NCI-H2081 (cell line): Measurements from ENCODE around the gene TLR6.
"Not testable (repeated sequence)": the region's sequence is repeated elsewhere in the genome, so short reads cannot be mapped to it uniquely, and the experiment has no call there.

Experiments
- DNase-seq, 2 experiments: peaks; one replicate each; lab custom pipeline; 2025; lab: John Stamatoyannopoulos, UW

Gene TLR6

DNA sequence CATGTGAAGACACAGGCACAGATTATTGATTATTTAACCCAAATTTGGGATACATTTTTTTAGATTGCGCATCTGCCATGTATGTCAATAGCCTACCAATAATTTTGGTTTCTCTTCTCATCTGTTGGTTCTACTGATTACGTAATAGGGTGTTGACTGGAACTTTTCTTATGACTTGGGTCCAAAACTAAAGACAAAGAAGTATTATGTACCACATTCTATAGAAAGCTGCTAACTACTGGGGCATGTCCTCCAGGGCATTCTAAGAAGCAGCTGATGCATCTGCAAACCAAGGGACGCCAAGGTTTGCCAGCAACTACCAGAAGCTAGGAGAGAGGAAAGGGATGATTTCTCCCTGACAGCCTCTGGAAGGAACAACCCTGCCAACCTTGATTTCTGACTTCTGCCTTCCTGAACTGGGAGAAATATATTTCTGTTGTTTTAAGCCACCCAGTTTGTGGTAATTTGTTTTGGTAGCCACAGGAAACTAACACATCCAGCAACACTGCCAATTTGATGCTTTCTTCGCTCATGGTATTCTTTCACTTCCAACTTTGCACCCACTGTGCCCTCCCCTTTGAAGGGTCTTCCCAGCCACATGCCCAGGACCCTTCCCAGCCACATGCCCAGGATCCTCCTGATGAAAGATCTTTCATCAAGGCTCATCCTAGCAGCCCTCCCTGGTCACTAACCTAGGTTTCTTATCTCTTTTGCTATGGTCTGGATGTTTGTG lies 36.1 kb downstream of the TLR6 start:
- DNase-seq, result no peak

DNA sequence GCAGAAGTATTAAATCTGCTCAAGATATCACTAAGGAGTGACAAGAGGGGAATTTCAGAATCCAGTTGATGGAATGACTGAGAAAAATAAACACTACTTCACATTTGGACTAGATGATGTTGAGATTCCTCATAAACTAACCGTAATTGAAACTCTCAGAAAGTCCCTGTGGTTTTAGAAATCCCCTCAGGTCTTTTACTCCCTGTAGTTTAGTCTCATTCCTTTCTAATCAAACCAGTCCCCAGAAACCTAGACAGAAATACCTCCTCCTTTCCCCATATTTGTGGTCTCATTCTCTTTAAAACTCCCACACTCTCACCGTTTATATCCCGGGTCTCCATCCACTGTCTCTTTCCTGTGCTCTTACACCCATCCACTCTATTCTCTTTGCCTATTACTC lies 37.0 kb downstream of the TLR6 start:
- DNase-seq, result no peak

DNA sequence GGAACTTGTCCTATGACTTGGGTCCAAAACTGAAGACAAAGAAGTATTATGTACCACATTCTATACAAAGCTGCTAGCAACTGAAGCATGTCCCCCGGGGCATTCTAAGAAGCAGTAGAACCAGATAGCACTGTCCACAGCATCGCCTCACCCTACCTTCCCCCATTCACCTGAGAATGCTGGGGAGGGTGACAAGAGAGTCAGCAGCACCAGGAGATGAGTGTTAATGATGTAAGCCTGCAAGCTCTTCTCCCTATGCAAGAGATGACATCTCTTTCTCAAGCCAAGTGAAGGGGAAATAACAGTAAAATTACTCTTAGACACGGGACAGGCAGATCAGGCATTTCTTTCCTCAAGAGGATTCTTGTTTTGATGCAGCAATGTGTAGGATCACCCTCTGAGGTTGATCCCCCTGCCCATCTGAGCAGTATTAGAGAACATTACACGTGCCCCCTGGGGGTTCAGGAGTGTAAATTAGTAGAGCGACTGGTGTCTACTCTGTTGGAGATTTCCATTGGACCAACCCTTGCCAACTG lies 38.1 kb downstream of the TLR6 start:
- no peak for DNase-seq

DNA sequence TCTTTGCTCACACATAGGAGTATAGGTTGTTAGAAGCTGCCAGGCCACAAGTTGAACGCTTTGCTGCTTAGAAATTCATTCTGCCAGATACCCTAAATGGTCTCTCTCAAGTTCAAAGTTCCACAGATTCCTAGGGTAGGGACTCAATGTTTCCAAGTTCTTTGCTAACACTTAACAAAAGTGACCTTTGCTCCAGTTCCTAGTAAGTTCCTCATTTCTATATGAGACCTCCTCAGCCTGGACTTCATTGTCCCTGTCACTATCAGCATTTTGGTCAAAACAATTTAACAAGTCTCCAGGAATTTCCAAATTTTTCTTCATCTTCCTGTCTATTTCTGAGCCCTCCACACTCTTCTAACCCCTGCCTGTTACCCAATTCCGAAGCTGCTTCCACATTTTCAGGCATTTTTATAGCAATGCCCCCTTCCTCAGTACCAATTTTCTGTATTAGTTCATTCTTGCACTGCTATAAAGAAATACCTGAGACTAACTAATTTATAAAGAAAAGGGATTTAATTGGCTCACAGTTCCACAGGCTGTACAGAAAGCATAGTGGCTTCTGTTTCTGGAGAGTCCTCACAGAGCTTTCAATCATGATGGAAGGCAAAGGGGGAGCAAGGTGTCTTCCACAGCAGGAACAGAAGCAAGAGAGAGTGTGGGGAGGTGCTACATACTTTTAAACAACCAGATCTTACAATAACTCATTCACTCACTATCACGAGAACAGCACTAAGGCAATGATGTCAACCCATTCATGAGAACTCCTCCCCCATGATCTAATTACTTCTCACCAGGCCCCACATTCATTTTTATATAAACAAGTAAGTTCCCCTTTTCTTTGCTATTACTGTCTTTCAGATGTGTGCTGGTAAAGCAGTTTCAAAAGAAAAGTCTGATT lies 40.5 kb downstream of the TLR6 start:
- no peak for DNase-seq

DNA sequence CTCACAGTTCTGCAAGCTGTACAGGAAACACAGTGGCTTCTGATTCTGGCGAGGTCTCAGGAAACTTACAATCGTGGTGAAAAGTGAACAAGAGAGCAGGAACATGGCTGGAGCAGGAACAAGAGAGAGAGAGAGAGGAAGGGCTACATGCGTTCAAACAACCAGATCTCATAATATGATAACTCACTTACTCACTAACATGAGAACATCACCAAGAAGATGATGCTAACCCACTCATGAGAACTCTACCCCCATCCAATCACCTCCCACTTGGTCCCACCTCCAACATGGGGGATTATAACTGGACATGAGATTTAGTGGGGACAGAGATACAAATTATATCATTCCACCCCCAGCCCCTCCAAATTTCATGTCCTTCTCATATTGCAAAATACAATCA lies 42.2 kb downstream of the TLR6 start:
- no peak for DNase-seq

DNA sequence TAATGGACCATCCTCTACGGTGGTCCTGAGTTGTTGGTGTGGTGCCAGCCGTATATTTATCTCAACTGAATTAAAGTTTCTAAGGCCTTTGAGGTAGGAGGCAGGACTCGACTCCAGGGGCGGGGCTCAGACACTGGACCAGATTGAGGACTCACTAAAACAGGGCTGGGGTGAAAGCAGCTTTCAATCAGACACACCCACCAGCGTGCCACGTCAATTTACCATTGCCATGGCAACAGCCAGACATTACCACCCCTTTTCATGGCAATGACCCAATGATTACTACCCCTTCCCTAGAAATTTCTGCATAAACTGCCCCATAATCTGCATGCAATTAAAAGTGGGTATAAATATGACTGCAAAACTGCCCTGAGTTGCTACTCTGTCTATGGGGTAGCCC lies 45.3 kb downstream of the TLR6 start:
- DNase-seq, result no peak

DNA sequence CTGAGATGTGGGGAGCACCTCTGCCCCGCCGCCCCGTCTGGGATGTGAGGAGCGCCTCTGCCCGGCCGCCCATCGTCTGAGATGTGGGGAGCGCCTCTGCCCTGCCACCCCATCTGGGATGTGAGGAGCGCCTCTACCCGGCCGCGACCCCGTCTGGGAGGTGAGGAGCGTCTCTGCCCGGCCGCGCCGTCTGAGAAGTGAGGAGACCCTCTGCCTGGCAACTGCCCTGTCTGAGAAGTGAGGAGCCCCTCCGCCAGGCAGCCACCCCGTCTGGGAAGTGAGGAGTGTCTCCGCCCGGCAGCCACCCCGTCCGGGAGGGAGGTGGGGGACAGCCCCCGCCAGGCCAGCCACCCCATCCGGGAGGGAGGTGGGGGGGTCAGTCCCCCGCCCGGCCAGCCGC lies 49.2 kb downstream of the TLR6 start:
- not testable (repeated sequence) for DNase-seq

DNA sequence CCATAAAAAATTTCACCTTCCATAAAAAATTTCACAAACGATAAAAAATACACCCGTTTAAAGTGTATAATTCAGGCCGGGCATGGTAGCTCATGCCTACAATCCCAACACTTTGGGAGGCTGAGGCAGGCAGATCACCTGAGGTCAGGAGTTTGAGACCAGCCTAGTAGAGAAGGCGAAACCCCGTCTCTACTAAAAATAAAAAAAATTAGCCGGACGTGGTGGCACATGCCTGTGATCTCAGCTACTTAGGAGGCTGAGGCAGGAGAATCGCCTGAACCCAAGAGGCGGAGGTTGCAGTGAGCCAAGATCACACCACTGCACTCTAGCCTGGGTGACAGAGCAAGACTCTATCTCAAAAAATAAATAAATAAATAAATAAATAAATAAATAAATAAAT lies 50.4 kb downstream of the TLR6 start:
- DNase-seq, result not testable (repeated sequence)

DNA sequence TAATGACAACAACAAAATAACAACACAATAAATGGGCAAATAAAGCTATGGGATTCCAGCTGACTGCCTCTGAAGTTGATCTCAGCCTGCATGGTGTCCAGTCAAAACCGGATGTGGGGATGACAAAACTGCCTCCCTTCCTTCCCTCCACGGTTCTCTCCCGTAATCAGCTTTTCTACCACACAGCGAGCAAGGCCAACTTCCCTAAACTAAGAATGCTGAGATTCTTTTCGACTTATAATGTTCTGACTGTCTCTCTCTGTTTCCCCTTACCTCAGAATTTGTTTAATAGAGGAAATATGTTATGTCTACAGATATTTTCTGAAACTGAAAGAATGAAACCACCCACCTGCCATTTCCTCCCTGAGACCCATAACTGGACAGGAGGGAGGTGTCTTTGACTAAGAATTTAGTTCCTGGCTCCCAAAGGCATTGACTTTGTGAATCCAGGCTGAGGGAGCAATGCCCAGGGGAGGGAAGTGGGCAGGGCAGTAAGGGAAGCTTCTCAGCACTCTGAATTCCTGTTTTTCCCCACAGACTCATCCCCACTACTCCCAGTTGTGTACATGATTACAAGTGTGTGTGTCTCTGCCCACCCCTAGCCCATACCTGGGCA lies 51.0 kb downstream of the TLR6 start:
- no peak for DNase-seq

DNA sequence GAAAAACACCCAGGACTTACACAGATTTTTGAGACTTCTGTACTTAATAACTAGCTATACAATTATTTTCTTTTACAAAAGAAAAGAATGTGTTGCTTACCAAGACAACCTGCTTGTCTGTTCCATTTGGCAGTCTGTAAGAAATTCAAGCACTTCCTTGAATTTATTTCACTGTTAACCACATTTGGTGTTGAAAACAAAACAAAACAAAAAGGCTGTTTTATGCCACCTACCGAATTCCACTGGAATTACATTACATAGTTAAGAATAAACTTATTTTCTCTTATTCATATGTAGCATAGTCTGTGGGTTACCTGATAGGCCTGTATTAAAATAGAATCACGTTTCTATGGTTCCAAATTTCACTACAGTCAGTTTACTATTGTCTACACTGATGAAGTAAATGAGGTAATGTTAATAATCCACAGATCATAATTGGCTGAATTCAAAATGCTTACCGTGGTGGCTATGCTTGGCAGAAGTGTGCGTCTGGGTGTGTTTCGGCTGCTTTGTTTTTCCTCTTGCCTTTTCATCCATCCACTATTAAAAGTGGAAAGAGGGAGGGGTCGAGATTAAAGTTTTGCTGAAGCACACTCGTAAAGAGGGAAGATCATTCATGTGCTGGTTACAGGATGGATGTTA lies 51.8 kb downstream of the TLR6 start, which contains the start of gene TLR1:
Gene TLR1, minus strand, starts transcription at position 138 of the 642 bp plus-strand sequence. CDS start 5,960 bp downstream, outside the sequence.
- peak in 1 of 2 experiments; percentile 33 for DNase-seq

DNA sequence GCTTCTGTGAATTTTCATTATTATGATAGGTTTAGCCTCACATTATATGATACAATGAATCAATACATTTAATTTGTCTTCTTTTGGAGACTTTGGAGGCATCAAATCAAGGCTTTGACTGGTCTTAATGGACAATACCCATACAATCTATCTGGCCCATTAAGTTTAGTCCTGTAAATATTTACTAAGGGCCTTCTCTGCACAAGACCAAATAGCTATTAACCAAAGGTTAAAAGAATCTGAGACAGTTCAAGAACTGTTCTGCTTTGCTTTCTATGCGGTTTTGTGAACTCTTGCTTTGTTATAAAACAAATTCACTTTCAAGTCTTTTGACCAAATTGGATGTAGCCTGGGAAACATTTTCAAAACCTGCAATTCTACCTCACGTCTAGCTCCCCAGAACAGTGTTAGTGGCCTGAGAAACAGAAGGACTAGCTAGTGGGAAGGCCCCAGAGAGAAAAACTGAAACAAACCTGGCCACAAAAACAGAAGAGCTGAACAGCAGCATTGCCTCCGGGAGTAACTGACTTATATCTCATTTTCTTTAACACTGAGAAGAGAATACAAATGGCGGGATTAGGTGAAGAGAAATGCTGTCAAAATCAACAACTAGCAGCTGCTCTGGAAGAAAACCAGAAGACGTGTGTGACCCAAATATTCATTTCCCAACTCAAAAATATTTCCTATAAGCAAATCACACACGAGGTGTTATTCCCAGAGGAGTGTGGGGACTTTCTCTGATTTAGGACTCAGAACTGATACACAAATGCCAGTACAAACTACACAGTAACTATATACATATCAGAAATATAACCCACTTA lies 52.6 kb downstream of the TLR6 start:
- DNase-seq, result no peak

DNA sequence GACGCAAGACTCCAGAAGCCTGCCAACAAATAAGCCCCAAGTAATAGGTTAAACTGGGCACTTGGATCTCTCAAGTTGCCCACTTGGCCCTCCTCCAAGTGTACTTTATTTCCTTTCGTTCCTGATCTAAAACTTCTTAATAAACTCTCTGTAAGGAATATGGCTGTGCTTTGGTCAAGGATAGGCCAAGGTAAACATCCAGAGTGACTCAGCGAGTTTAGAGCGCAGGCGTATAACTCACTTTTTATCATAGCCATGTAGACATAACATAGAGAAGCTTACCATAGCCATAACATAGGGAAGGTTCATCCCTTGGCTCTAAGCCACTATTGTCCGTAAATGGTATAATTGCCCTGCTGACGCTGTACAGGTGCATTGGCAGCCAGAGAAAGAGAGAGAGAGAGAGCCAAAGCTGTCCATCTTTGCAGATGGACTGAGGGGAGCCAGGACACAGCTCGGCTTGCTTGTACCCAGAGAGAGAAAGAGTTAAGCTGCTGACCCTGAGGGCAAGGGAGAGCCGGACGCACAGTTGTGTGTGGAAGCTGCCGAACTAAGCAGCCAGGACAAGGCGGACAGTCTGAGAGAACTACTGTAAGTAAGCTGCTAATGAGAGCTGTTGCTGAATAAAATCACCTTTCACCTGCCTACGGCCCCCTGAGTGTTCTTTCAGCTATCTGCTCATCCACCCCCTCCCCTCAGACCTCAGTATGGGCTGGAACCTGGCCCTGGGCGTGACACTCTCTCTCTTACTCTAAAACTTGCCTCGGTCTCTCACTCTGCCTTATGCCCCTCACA lies 53.9 kb downstream of the TLR6 start:
- no peak for DNase-seq

DNA sequence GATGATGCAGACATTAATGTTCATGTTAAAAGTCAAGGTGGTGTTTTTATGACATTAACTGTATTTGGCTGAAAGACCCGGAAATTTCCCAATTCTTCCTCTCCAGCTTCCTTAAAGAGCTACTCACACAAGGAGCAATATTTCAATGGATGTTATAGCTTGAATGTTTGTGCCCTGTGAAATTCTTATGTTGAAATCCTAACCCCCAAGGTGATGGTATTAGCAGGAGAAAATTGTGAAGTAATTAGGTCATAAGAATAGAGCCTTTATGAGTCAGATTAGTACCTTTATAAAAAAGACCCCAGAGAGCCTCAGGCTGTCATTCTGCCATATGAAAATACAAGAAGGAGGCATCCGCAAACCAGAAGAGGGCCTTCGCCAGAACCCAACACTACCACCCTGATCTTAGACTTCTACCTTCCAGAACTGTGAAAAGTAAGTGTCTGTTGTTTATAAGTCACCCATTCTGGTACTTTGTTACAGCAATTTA lies 55.6 kb downstream of the TLR6 start:
- no peak for DNase-seq

DNA sequence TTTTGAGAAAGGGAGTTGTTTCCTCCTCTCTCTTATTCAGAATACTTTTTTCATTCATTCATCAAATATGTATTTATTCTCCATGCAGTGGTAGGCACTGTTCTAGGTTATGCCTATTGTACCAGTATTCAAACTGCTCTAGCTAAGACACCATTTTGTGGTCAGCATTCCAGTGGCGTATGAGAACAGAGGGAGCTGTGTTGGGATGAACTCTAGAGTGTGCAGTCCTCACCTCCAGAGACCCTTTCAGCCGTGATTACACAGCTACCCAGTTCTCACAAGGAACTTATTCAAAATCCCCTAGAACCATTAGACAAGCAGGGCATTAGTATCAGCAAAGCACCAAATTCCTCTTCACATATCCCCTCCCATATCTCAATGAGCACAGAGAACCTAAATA lies 56.3 kb downstream of the TLR6 start:
- no peak for DNase-seq

DNA sequence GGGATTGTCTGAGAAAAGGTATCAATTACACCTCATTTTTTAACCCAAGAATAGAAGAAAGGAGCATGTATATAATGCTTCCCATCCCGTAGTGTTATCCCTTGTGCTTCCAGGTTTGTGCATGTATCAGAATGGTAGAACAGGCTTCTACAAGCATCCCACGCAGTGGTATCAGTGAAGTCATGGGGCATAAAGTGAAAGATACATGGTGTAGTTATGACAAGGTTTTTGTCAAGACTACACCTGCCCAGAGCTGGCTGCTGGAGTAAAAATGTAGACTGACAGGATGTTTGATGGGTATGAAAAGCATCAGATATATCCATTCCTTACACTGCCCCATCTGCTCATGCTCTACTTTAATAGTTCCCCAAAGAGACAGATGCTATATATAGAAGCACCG lies 61.5 kb downstream of the TLR6 start:
- DNase-seq, result no peak

DNA sequence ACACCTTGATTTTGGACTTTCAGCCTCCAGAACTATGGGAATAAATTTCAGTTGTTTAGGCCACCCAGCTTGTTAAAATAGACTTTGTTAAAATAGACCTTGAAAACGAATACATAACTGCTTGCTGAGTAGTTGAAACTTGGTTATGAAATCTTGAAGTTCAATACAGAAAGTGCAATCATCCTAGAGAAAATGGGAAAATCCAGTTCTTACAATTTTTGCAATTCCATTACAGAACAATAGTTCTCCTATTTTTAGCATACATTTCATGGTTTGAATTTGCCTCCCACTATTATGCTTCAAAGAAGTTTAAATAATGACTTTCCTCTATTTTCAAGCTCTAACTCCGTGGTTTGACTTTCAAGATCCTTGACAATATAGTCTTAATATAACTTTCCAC lies 62.6 kb downstream of the TLR6 start:
- DNase-seq, result no peak

DNA sequence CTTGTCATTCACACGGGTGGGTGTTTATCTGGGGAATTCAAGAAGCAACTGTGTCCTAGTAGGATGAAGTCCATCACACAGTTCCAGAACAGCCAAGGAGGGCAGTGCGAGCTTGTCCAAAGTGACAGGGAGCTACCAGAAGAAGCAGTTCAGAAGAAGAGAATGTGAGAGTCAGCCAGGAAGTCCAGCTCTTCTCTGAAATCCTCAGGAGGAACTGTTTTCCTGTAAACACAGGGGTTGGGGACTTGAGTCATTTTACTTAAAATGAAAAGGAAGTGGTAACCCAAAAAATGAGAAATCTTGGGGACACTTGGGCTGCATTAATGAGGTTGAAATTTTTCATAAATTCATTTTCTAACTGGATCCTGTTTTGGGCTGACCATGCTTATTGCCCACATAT lies 65.6 kb downstream of the TLR6 start:
- DNase-seq, result no peak

DNA sequence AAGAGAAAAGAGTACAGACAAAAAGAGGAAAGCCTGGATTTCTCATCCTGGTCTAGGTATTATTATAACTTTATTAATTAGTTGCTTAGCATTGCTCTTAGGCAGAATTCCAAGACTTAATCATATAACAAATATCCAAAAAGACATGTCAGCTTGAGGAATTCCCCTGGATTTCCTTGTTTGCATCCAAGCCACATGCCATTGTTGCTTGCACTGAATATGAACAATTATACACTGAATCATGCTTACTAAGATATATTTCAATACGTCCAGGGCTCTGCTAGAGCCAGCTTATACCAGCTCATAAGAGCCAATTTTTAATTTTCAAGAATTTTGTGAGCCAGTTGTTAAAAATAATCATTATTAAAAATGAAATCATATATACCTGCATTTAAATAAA lies 68.3 kb downstream of the TLR6 start:
- DNase-seq, result no peak

DNA sequence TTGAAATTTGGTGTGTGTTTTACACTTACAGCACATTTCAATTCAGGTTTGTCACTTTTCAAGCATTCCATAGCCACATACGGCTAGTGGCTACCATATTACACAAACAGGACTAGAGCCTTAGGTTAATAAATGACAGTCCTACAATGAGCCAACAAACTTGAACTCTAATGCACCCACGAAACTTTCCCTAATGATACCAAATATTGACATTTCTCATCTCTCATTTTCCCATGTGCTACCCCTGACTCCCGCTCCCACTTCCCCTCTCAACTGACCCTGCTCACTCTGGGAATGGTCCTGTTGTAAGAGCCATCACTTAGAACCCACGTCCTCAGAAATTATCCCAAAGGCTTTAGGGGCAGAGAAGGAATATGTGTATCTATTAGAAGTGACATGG lies 68.9 kb downstream of the TLR6 start:
- no peak for DNase-seq

DNA sequence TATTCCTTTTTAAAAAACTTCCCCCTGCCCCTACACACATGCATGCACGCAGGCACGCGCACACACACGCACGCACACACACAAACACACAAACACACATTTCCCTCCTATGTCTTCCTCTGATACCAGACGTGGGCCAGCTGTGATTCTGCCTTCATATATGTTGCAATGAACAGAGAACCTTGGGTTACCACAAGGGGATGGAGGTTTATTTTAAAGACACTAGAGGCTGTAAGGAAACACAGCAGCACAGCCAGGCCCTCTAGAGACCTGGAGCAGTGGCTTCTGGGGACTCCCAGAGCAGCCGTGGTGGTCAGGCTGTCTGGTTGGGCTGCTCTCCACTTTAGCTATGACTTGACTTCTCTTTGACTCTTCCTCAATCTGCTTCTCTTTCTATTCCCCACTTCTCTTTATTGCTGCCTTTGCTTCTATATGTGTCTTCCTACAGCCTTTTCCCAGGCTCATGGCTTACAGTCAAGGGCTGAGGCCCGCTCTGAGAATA lies 70.7 kb downstream of the TLR6 start:
- no peak for DNase-seq
